GM23338 (cell line): ENCODE measurements around the gene ATIC. TPM values are rescaled to one million over a fixed set of nuclear protein-coding genes. Genes with fewer than 3 reads are reported as not detected.

Experiments
- ATAC-seq: fragments of 200-7000 bp; cut with Tn5 transposase; 3 replicates; pipeline ENCODE4 v1.9.1; 2020
- DNase-seq: peaks from one replicate; pipeline ENCODE4 v3.0.0-alpha.2; 2015; ENCODE audit warnings: low spot score
- H2AFZ ChIP-seq: fragments of 200-600 bp; sonication (generic); 2 replicates; pipeline ENCODE4 v1.8.0; 2016; ENCODE audit warnings: antibody characterized with exemption, mild to moderate bottlenecking, moderate library complexity
- H3F3A ChIP-seq: fragments of 200-600 bp; sonication (generic); replicated peaks from 2 replicates; pipeline ENCODE4 v1.8.0; 2017; ENCODE audit warnings: antibody characterized with exemption, mixed run types, low read depth
- H3K27ac ChIP-seq: fragments of 200-600 bp; sonication (generic); 2 replicates; pipeline ENCODE4 v1.6.1; 2016; ENCODE audit warnings: low read depth
- H3K27me3 ChIP-seq: fragments of 200-600 bp; sonication (generic); 2 replicates; pipeline ENCODE4 v1.8.0; 2016; ENCODE audit warnings: mild to moderate bottlenecking, mixed run types, moderate library complexity; ENCODE audit not compliant: insufficient read depth
- H3K36me3 ChIP-seq: fragments of 200-600 bp; sonication (generic); 2 replicates; pipeline ENCODE4 v1.8.0; 2016; ENCODE audit warnings: mild to moderate bottlenecking; ENCODE audit not compliant: insufficient read depth
- H3K4me1 ChIP-seq: fragments of 200-600 bp; sonication (generic); 2 replicates; pipeline ENCODE4 v1.8.0; 2016; ENCODE audit warnings: mild to moderate bottlenecking, moderate library complexity; ENCODE audit not compliant: insufficient read depth
- H3K4me2 ChIP-seq: fragments of 200-600 bp; sonication (generic); 2 replicates; pipeline ENCODE4 v1.7.1; 2017; ENCODE audit warnings: mixed run types
- H3K4me3 ChIP-seq: fragments of 200-600 bp; sonication (generic); 2 replicates; pipeline ENCODE4 v1.6.1; 2016; ENCODE audit warnings: mixed run types
- H3K79me2 ChIP-seq: fragments of 200-600 bp; sonication (generic); replicated peaks from 2 replicates; pipeline ENCODE4 v1.8.0; 2017; ENCODE audit warnings: mild to moderate bottlenecking; ENCODE audit not compliant: insufficient read depth
- H3K9me2 ChIP-seq: fragments of 200-600 bp; sonication (generic); 2 replicates; pipeline ENCODE4 v1.8.0; 2017; ENCODE audit not compliant: insufficient read depth
- H4K20me1 ChIP-seq: fragments of 200-600 bp; sonication (generic); replicated peaks from 2 replicates; pipeline ENCODE4 v1.8.0; 2017; ENCODE audit warnings: mild to moderate bottlenecking; ENCODE audit not compliant: insufficient read depth
- H3K27ac Mint-ChIP-seq: 2 replicates; pipeline ENCODE4 v1.8.0; 2020; ENCODE audit warnings: inconsistent platforms, mild to moderate bottlenecking, moderate library complexity, mixed read lengths
- H3K27me3 Mint-ChIP-seq: 3 replicates; pipeline ENCODE4 v1.8.0; 2022; ENCODE audit warnings: low read depth, mild to moderate bottlenecking, moderate library complexity, mixed read lengths, inconsistent platforms; ENCODE audit not compliant: insufficient read depth, poor library complexity
- H3K36me3 Mint-ChIP-seq: 3 replicates; pipeline ENCODE4 v1.8.0; 2021; ENCODE audit warnings: low read depth, mild to moderate bottlenecking, inconsistent platforms, moderate library complexity, mixed read lengths
- H3K4me1 Mint-ChIP-seq: 3 replicates; pipeline ENCODE4 v1.8.0; 2020; ENCODE audit warnings: mild to moderate bottlenecking, inconsistent platforms, mixed read lengths
- H3K4me3 Mint-ChIP-seq: 3 replicates; pipeline ENCODE4 v1.8.0; 2021; ENCODE audit warnings: moderate library complexity, mild to moderate bottlenecking, inconsistent platforms, mixed read lengths
- H3K9me3 Mint-ChIP-seq: 3 replicates; pipeline ENCODE4 v1.8.0; 2020; ENCODE audit warnings: moderate library complexity, mild to moderate bottlenecking, inconsistent platforms, mixed read lengths
- CREB1 ChIP-seq: fragments of 250-450 bp; sonication (Bioruptor Pico); IDR thresholded peaks from 2 replicates; pipeline ENCODE4 v1.5.0; 2020; ENCODE audit warnings: low read depth, mild to moderate bottlenecking, moderate library complexity
- CTCF ChIP-seq, 2 experiments: fragments of 200-600 bp in 1 of 2; sonication (generic) in 1 of 2; conservative IDR thresholded peaks; 2 replicates each; pipeline versions ENCODE4 v1.5.1 to v1.6.1; 2016 to 2017; ENCODE audit warnings: antibody characterized with exemption in 2 of 2, low read depth in 2 of 2, mild to moderate bottlenecking in 2 of 2, moderate library complexity in 1 of 2
- ETS1 ChIP-seq: IDR thresholded peaks from 2 replicates; pipeline ENCODE4 v1.6.1; 2016; ENCODE audit warnings: antibody characterized with exemption
- NANOG ChIP-seq: IDR thresholded peaks from 2 replicates; pipeline ENCODE4 v1.6.1; 2016; ENCODE audit warnings: antibody characterized with exemption, borderline replicate concordance
- REST ChIP-seq: IDR thresholded peaks from one replicate; pipeline ENCODE4 v1.6.1; 2018; ENCODE audit warnings: antibody characterized with exemption; ENCODE audit not compliant: unreplicated experiment
- STAT1 ChIP-seq: IDR thresholded peaks from one replicate; pipeline ENCODE4 v1.6.1; 2016; ENCODE audit warnings: antibody characterized with exemption; ENCODE audit not compliant: unreplicated experiment
- ZNF114 ChIP-seq: fragments of 250-450 bp; sonication (Bioruptor Pico); IDR thresholded peaks from 2 replicates; pipeline ENCODE4 v1.5.0; 2020; ENCODE audit warnings: mild to moderate bottlenecking, moderate library complexity
- ZNF331 ChIP-seq: fragments of 250-450 bp; sonication (Bioruptor Pico); IDR thresholded peaks from 2 replicates; pipeline ENCODE4 v1.5.0; 2020; ENCODE audit warnings: low read depth, mild to moderate bottlenecking, moderate library complexity
- ZNF462 ChIP-seq: fragments of 250-450 bp; sonication (Bioruptor Pico); IDR thresholded peaks from 2 replicates; pipeline ENCODE4 v1.5.0; 2020; ENCODE audit warnings: mild to moderate bottlenecking, moderate library complexity
- polyA plus RNA-seq: library from polyadenylated mRNA; unstranded; fragments of >200 nt; fragmentation: Nextera tagmentation; extraction: Ambion mirVana; gene quantifications from 2 replicates; pipeline ENCODE4 v1.2.1, GENCODE V29; 2016
- total RNA-seq: library from RNA; depleted of rRNA; stranded (reverse); fragments of >200 nt; shearing (Covaris generic); gene quantifications from 2 replicates; pipeline ENCODE4 v1.2.3, GENCODE V29; 2014

Gene ATIC
- total and polyA plus RNA-seq, 2 experiments from 2014 or later, result 118 to 185 TPM

- H3K4me3 Mint-ChIP-seq, result no peak overlapping the region
- Histone ChIP-seq H3K27me3 (no peaks in the 10 kb centered on the region), H3K4me3 (no peak overlapping the region), H3K36me3 (peaks cover 37% of the 10 kb centered on the region), H3K4me2 (peak overlapping the region; percentile 50), H3F3A (no peaks in the 10 kb centered on the region), H2AFZ (no peak overlapping the region), H3K27ac (no peak overlapping the region), H4K20me1 (no peaks in the 10 kb centered on the region), H3K4me1 (peaks cover 14% of the 10 kb centered on the region), H3K9me2 (no peaks in the 10 kb centered on the region), H3K79me2 (no peaks in the 10 kb centered on the region)
- H3K4me1 Mint-ChIP-seq, result peaks cover 24% of the 10 kb centered on the region
- H3K27ac Mint-ChIP-seq, result peak overlapping the region; percentile 79
- H3K27me3 Mint-ChIP-seq, result no peaks in the 10 kb centered on the region
- H3K9me3 Mint-ChIP-seq, result no peaks in the 10 kb centered on the region
- DNase-seq, result no peak
- no peak for ATAC-seq
- TF ChIP-seq ZNF114 (CRISPR knock-in tag) (no peak), STAT1 (no peak), ZNF331 (no peak), NANOG (0 out of 2 replicates have a peak, but pooled peaks have one; percentile 25), ZNF462 (CRISPR knock-in tag) (no peak), CREB1 (CRISPR knock-in tag) (no peak), CTCF (conservative IDR thresholded peaks at IDR 0.05; ENCODE audit: low read depth in 2 of 2) (no peak), ETS1 (no peak), REST (no peak)
- H3K36me3 Mint-ChIP-seq, result peaks cover 31% of the 10 kb centered on the region
Observed at GRCh38 chr2:215397632-215398341, 85.9 kb downstream of the ATIC start.
